HG03378 (cell line): ENCODE results near the gene TSPAN9.

ENCODE experiments used
- ATAC-seq: cut with Tn5 transposase; IDR thresholded peaks from one replicate; pipeline ENCODE4 v1.9.1; 2021; ENCODE audit warnings: mild to moderate bottlenecking, moderate library complexity; ENCODE audit not compliant: unreplicated experiment

Gene TSPAN9

DNA sequence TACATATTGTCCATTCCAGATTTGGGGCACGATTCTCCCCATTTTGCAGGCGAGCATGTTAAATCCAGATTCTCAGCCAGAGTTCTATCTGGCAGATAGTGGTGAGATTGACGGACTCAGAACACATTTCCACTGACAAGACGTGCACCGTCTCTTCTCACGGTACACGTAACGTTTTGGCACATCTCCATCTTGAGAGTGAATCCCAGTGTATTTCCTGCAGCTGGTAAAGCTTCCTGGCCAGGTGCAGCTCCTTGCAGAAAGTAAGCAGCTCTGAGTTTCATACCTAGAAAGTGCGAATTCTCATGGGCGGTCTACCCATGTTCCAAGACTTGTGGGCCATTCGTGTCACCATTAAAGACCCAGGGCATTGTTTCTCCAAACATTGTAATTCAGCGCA is 102.6 kb downstream of the TSPAN9 start:
- ATAC-seq: no peak

DNA sequence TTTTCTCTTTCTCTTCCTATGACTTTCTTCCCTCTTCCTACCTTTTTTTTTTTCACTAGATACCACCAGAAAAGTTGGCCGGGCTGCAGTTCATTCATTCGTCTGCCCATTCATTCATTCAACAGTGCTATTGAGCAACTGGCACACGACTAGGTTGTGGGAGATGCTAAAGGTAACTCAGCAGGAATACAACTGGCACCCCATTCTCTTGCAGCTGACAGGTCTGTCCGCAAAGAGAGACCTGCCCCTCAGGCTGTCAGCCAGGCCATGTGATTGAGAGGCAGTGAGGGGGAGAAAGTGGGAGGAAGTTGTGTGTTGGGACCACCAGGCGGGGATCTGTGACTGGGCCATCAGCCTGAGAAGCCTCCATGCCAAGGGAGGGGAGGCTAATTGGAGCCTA is 105.2 kb downstream of the TSPAN9 start:
- no peak for ATAC-seq

DNA sequence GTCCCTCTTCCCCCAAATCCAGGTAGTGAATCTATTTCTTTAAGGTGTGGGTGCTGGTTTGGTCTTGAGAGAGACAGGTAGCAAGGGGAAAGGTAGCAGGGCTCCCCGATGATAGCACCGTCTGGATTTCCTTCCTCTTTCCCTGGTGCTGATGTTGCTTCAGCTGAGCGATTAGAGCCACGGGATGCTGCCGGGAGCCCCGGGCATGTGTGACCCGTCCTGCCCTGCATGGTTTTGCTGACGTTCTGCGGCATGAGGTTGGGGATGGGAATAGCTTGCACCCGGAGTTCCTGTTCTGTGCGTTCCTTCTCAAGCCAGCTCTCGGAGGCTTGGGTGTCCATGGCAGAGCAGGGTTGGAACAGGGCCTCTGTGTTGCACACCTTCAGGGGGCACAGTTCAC is 107.3 kb downstream of the TSPAN9 start:
- no peak for ATAC-seq

DNA sequence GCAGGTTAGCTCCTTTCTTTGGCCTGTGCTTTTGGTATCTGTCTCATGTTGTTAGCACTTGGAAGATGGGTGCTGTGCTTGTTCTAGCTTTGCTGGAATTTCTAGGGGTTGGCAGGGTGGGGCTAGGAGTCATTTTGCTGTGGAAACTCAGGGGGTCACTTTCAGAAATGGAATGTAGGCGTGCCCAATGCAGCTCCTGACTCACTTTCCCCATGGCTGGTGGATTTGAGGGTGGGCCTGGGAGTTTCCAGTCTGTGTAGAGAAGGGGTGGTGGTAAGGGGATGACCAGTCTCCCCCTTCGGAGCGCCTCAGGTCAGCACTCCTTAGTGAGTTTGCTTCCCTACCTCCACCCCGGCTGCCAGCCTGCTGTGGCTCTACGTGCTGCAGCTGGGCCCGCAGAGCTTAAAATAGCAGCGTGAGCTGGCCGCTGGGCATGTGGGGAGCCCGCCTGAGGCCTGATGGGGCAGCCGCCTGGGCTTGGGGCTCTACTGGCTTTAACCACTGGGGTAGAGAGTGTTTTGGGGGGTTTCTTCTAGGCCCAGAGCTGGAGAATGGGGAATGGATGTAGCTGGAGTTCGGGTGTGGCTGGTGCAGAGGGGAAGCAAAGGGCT is 108.2 kb downstream of the TSPAN9 start:
- no peak for ATAC-seq

DNA sequence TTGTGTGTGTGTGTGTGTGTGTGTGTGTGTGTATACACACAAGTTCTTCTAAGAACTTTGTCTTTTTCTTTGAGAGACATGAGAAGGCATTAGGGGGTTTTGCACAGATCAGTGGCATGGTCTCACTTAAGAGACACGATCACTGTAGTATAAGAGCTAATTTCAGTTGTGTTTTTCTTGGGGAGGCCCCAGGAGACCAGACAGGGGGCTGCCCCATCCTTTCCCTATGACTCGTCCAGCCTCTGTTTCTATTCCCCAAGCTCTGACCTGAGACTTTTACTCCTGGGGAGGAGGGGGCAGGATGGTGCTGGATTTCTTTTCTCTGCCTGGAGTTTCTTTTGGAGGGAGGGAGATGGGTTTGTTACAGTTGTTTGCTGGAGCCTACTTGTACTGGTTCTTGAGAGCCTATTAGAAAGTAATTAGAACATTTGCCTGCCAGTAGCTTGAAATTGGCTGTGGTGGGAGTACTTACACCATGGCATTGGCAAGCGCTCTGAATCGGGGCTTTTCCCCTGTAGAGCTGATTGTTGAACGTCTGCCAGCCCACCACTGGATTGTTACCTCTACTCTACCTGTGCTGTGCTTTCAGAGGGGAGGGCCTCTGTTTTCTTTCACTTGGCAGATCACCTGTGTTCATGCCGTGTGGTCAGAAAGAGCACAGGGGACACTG is 109.5 kb downstream of the TSPAN9 start:
- peak; percentile 54 for ATAC-seq

DNA sequence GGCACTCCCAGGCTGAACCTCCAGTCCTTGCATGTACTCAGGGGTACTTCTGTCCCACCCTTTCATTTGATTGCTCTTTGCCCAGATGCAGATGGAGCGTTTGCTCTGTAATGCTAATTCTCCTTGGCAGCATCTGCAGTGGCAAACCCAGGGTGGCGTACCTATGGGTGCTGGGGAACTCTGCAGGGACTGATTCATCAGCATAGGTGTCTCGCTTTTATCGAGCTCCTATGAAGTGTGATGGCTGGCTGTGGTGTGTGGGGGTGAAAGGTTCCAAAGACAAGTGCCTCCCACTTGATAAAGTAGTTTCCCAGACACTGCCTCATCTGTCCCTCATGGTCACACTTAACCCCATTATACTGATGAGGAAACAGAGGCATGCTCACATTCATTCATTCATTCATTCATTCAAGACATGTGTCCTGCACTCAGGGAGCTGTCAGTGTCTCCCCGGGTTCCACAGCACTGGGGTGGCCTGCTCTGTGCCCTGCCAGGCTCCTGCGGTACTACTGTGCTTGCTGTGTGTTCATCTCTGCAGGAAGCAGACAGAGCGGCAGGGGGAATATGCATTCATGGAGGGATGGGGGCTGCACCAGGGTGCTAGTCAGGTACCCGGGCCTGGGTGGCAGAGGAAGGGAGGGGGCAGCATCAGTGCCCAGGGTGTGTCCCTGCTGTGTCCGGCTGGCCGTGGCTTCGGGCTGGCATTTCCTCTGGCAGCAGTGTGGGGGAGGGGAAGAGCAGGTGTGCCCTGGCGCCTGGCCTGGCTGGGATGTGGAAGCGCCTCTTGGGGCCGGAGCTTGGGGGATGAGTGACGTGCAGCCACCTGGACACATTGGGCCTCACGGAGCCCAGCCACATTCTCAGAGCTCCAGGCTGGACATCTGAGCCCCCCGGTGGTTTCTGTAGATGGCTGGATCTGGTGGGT is 110.9 kb downstream of the TSPAN9 start:
- ATAC-seq: no peak

DNA sequence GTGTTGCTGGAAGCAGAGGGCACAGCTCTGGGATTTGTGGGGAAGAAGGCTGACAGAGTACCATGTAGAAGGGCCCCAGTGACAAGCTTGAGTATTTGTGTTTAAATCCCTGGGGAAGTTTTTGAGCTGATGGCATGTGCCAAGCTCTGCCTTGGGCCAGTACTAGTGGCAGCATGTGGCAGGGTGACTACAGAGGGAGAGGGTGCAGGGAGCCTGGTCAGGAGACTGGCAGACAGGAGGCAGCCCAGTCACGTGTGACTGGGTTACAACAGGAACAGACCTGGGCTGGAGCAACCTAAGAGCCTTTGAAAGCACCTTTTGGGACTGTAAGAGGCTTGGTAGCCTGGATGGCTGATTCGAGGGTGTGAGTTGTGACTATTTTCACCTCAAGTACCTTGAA is 112.1 kb downstream of the TSPAN9 start:
- ATAC-seq: no peak

DNA sequence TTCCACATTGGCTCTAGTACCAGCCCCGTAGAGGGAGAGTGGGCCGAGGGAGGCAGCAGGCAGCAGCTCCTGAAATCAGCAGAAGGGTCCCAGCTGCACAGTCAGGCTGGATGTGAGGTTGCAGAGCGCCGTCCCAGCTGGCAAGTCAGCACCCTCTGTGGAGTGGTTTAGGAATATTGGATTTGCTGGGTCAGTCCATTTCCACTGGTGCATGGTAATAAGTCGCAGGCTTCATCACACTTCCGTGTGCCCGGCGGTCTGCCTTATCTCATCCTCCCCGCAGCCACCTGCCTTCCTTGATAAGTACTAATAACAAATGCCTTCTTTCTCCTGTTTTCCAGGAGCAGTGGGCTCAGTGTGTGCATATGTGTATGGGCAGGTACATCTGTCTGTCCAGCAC is 112.9 kb downstream of the TSPAN9 start:
- no peak for ATAC-seq

DNA sequence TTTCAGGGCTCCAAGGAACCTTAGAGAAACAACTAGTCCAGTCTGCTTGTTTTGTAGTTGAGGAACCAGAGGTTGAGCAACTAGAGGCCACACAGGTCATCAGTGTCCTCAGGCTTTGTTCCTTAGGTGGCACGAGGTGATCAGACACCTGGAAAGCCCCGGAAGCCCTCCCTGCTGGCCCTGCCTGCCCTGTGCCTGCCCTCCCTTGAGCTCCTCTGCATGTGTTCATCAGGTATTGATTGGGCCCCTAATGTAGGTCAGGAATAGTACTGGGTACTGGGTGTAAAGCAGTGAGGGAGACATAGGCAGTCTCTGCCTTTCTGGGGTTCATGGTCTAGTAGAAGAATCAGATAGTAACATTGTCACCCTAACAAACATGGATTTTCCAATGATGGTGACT is 114.3 kb downstream of the TSPAN9 start:
- no peak for ATAC-seq

DNA sequence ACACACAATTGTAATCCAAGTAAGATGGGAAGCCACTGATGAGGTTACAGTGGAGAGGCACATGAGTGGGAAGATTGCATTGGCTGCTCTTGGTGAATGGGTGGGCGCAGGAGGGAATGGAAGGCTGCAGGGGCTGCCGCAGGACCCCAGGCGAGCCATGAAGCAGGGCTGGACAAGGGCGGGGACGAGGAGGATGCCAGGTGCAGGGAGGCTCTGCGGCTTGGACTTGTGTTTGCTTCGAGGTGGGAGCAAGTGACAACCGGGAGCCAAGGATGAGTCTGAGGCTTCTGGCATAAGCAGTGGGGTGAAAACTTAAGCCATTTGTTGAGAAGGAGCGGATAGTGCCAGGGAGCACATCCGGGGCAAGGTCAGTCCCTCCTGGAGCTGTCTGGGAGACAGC is 115.0 kb downstream of the TSPAN9 start:
- no peak for ATAC-seq

DNA sequence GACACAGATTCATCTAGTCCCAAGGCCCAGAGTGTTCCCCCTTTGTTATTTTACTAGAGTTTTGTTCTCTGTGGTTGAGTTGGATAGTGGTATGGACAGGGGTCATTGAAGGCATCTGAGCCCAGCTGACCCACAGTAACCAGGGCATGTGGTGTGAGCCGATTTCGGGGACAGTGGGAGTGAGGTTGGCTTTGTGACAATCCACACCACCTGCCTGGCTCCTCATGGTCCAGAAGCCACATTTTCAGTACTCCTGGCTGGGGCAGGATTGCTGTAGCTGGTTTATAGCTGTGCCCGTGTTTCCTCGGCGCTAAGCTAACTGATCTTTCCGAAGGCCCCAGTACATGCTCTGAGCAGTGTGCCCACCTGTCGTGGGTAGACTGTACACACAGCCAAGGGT is 116.0 kb downstream of the TSPAN9 start:
- no peak for ATAC-seq

DNA sequence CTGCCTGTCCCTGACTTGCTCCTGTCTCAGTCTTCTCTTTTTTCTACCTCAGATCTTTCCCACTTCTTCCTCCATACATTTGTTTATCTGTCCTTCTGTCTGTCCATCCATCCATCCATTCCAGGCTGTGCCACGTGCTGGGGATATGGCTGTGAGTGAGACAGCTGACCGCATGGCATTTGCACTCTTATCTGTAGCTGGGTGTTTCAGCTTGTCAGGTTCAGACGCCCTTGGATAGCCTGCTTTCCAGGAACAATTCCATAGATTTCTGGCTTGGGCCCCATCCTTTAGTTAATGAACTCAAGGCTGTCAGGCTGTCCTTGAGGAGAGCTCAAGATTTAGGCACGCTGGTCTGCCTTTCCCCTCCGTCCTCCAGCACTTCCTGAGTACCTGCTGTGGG is 116.6 kb downstream of the TSPAN9 start:
- no peak for ATAC-seq

DNA sequence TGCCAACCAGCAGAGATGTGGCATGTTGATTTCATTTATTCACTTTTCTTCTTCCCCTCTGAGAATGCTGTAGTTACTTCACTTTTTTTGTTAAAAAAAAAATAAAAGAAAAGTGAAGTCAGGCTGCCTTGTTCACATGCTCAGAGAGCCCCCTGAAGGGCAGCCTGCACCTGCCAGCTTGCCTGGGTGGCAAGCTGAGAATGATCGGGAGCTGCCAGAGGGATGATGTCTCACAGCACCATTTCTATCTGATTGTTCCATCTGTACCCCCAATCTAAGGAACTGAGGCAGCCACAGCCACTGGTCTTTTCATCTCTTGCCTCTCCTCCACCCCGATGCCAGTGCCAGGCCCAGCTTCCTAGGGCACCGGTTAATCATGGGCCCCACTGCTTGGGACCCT is 118.2 kb downstream of the TSPAN9 start:
- no peak for ATAC-seq

DNA sequence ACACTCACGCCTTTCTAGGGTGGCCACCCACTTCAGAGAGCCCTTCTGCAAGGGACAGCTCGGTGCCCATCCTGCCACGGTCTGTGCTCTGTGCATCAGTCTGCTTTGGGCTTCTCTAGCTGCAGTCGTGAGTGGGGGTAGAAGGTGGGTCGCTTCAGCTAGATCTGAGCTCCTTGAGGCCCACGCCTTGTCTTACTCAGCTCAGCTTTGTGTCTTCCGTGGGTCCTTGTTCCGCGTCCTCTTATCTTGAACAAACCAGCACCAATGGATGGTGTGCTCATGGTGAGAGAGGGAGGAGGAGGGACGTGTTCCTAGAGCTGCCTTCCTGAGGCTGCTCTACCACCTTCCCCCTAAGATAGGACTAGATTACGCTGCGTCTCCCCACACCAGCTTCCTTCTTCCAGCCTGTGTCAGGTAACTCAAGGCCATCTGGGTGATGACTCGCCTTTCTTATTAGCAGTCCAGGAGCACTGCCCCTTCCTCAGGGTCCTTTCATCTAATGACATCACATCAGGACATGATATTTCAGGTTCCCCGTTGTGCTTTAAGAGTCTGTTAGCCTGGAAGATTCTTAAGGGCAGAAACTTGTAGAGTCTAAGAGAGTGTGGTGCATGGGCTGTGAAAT is 118.8 kb downstream of the TSPAN9 start:
- no peak for ATAC-seq

DNA sequence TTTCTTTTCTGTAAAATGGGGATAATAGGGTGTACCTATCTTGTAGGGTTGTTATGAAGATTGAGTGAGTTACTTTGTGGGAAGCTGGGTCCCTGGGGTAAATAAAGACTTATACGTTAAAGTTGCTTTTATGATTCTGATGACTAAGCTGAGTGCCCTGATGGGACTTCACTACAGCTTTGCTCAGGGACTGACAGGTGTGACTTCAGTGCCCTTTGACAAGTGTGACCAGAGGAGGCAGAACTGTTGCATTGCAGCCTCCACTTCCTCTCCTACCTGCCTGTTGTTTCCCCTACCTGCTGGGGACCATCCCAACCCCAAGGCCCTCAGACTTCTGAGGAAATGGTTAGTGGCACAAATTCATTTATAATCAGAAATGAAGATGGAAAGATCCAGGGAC is 119.3 kb downstream of the TSPAN9 start:
- no peak for ATAC-seq

DNA sequence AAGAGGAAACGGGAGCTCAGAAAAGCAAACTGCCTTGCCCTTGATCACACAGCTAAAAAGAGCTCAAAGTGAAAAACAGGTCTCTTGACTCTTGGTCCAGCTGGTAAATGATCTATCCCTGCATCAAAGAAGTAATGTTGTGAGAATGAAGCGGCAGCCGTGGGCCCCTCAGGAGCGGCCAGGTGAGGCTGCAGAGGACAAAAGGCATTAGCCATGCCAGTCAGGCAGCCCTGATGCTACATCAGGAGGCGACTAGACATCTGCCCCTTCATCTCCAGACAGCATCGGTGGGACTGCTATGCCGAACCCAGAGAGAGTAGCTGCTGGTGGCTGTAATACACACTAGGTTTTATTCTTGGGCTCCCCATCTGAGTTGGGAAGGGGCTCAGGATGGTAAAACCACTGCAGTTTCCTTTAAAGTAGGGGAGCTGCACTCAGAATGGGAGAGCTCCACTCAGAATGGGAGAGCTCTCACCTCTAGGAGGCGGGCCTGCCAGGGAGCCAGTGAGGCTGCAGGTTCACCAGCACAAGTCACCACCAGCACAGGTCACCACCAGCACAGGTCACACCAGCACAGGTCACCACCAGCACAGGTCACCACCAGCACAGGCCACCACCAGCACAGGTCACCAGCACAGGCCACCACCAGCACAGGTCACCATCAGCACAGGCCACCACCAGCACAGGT is 120.1 kb downstream of the TSPAN9 start:
- ATAC-seq: no peak

DNA sequence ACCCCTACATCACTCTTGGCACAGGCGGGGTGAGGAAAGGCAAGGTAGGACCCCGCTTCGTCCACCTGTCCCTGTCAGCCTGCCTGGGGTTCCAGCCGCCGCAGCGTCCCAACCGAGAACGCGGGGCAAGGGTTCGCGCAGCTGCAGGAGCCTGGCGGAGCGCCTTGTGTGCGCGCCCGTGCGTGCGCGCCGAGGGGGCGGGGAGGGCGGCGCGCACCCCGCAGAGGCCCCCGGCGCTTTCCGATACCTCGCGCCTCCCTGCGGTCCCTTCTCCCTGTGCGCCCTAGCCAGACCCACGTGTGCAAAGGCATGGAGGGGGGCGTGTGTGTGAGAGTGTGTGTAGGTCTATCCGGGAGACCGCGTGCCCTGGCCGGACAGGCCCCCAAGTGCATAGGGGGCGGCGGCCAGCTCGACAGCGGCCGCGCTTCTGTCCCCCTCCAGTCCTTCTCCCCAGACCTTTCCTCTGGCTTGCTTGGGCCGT is 122.4 kb downstream of the TSPAN9 start:
- ATAC-seq: no peak

DNA sequence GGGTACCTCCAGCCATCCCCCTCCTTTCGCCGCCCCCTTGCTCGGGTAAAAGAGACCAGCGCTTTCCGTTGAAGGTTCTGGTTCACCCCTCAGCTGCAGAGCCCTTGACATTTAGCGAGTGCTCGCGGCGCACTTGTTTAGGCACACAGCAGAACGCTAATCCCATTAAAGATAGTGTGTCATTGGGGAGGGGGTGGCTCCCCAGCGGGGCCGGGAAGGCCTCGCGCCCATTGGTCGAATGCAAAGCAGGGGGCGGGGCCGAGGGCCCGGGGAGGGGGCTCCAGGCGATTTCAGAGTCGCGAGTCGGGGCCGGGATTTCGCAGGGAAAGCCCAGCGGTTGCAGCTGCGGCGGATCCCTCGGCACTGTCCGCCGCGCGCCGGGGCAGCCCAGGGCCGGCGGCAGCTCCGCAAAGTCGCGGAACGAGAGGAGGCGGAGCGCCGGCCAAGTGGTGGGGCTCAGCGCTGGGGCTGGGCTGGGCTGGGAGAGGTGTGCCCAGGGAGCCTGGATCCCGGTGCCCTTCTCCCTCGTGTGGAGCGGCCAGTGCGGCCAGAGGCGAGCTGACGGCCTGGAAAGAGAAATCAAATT is 122.9 kb downstream of the TSPAN9 start:
- ATAC-seq: no peak

DNA sequence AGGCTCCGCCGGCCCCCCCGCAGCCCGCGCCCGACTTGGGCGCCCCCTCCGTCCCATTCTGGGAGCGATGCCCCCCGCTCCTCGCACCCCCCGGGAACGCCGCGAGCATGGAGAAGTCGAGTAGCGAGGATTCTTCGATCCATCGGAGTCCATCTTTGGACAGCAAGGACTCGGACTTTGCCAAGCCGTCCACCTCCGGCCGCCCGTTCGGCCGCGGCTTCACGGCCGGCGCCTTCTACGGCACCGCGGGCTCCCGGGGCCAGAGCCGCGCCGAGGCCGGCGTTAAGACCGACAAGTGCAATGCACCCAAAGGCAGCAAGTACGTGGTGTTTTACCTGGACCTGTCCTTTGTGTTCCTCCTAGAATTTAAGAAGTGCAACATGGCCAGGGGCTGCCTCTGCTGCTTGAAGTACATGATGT is 123.6 kb downstream of the TSPAN9 start:
- ATAC-seq: no peak

DNA sequence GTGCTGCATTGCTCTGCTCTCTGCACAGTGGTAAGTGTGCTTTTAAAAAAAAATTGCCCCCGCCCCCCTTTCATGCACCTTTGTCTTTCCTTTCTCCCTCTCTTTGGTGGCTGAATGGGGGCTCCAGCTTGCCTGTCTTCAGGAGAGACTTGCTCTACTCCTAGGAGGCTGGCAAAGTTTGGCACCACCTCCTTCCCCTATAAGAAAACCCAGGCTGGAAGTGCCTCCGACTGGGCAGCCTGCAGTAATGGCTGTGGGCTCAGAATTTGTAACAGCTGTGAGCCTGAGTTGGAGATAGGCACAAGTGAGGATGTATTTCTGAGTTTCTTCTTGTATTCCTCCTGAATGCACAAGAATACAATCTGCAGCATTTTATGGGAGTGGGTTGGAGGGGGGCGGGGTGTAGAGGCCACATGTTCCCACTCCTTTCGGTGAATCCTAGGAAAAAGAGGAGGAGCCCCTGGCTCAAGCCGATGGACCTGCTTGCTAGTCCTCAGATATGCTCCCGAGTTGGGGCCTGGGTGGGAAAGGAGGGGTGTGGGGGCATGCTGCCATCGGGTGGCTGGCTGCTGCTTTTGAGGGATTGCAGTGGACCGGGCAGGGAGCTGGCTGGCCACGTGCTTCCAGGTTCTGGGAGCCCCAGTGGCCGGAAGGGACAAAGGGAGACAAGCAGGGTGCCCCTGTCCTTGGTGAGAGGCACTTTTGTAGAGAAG is 124.3 kb downstream of the TSPAN9 start:
- ATAC-seq: no peak
